ENCODE data around the gene CCDC24. TPM values are rescaled to one million over a fixed set of nuclear protein-coding genes. Genes with fewer than 3 reads are reported as not detected.

The CCDC24 gene
- total RNA-seq, 1 donor from 2014 or later, result 14.9 TPM

DNA sequence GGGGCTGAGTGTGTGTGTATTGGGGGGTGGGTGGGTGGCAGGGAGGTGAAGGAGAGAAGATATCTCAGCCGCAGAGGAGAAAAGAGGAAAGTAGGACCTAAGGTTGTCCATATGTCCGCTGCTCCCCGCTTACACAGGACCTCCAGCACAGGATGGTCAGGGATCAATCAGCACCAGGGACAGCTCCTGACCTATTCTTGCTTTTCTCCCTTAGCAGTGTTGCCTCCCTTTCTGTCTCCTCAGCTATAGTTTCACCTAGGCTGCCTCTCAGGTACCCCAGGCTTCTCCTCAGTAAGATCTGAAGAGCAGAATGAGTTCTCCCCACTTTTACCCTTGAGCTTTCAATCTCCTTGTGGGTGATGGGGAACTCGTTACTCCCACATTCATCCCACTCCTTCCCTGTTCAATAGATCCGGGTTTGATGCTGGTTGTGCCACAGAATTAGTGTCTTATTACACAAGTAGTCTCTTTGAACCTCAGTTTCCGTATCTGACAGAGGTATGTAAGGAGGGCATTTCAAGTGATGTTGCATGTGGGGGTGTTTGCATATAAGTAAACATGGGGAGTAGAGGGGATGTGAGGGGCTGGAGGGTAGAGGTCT is 23.0 kb upstream of the CCDC24 start:
- Mint-ChIP-seq H3K9me3 (no peaks in the 10 kb centered on the region), H3K4me1 (ENCODE audit: unreplicated experiment) (peaks cover 14% of the 10 kb centered on the region)
- no peak for DNase-seq (ENCODE audit: extremely low spot score, unreplicated experiment)

DNA sequence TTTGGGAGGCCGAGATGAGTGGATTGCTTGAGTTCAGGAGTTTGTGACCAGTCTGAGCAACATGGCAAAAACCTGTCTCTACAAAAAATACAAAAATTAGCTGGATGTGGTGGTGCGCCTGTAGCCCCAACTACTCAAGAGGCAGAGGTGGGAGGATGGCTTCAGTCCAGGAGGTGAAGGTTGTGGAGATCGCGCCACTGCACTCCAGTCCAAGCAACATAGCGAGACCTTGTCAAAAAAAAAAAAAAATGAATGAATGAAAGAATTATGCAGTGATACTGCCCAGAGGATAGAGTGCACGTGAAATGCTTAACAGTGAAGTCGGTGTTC is 22.0 kb upstream of the CCDC24 start:
- H3K36me3 Mint-ChIP-seq, result peaks cover 3% of the 10 kb centered on the region
- TF ChIP-seq CTCF (conservative IDR thresholded peaks at IDR 0.05), result no peak
- peaks cover 22% of the 10 kb centered on the region for H3K4me1 Mint-ChIP-seq (ENCODE audit: unreplicated experiment)
- DNase-seq (ENCODE audit: extremely low spot score, unreplicated experiment), result no peak
- H3K4me3 Mint-ChIP-seq, result peak overlapping the region; percentile 96
- H3K27ac Mint-ChIP-seq, result peak overlapping the region; percentile 85
- no peaks in the 10 kb centered on the region for H3K27me3 Mint-ChIP-seq
- no peaks in the 10 kb centered on the region for H3K9me3 Mint-ChIP-seq

More for the DNA sequence above, 23.0 kb upstream of the CCDC24 start:
- H3K36me3 Mint-ChIP-seq, result peaks cover 3% of the 10 kb centered on the region
- H3K27me3 Mint-ChIP-seq, result no peaks in the 10 kb centered on the region
- H3K27ac Mint-ChIP-seq, result no peak overlapping the region
- H3K4me3 Mint-ChIP-seq, result peak overlapping the region; percentile 46
- no peak for TF ChIP-seq CTCF (conservative IDR thresholded peaks at IDR 0.05)

GRCh38 chr1:43969746-43970466 is 21.5 kb upstream of the CCDC24 start, which contains the start of gene DPH2:
Gene DPH2, plus strand, starts transcription at chr1:43970010. Its CDS starts 166 bp downstream, at chr1:43970176.
- peak; percentile 13 for TF ChIP-seq CTCF (conservative IDR thresholded peaks at IDR 0.05)
- H3K27ac Mint-ChIP-seq, result peak within 1 kb of the TSS; percentile 85
- H3K4me3 Mint-ChIP-seq, result peak within 1 kb of the TSS; percentile 96
- H3K36me3 Mint-ChIP-seq, result peaks cover 3% of the 10 kb centered on the region
- DNase-seq (ENCODE audit: extremely low spot score, unreplicated experiment), result peak; percentile 93
- no peaks in the 10 kb centered on the region for H3K27me3 Mint-ChIP-seq
- H3K4me1 Mint-ChIP-seq (ENCODE audit: unreplicated experiment), result peaks cover 23% of the 10 kb centered on the region
- no peaks in the 10 kb centered on the region for H3K9me3 Mint-ChIP-seq

DNA sequence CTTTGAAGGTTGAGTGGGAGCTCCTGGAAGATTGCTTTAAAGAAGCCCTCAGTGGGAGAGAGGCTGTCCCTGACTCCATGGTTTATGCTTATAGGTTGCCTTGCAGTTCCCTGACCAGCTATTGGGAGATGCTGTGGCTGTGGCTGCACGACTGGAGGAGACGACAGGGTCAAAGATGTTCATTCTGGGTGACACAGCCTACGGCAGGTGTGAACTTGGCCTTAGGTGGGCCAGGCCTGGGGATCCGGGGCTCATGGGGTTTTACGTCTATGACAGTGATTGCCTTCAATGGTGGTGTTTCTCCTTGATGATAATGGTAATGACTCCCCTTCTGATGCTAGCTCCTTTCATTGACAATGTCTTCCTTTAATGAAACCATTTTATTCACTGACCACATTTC is 20.9 kb upstream of the CCDC24 start:
- peak overlapping the region; percentile 96 for H3K4me3 Mint-ChIP-seq
- H3K9me3 Mint-ChIP-seq, result no peaks in the 10 kb centered on the region
- peaks cover 3% of the 10 kb centered on the region for H3K36me3 Mint-ChIP-seq
- H3K27ac Mint-ChIP-seq, result no peak overlapping the region
- peaks cover 23% of the 10 kb centered on the region for H3K4me1 Mint-ChIP-seq (ENCODE audit: unreplicated experiment)
- no peak for DNase-seq (ENCODE audit: extremely low spot score, unreplicated experiment)
- H3K27me3 Mint-ChIP-seq, result no peaks in the 10 kb centered on the region
- no peak for TF ChIP-seq CTCF (conservative IDR thresholded peaks at IDR 0.05)

DNA sequence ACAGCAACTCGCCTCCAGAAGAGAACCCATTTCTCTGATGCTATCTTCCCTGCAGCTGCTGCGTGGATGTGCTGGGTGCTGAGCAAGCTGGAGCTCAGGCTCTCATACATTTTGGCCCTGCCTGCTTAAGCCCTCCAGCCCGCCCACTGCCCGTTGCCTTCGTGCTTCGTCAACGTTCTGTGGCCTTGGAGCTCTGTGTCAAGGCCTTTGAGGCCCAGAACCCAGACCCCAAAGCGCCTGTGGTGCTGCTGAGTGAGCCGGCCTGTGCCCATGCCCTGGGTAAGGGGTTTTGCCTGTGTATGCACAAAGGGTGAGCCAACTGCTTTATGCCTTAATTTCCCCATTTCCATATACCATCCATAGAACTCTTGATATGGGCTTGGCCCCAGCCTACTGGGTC is 20.5 kb upstream of the CCDC24 start:
- H3K4me1 Mint-ChIP-seq (ENCODE audit: unreplicated experiment), result peaks cover 24% of the 10 kb centered on the region
- no peaks in the 10 kb centered on the region for H3K9me3 Mint-ChIP-seq
- no peak overlapping the region for H3K27ac Mint-ChIP-seq
- DNase-seq (ENCODE audit: extremely low spot score, unreplicated experiment), result no peak
- no peaks in the 10 kb centered on the region for H3K27me3 Mint-ChIP-seq
- TF ChIP-seq CTCF (conservative IDR thresholded peaks at IDR 0.05), result no peak
- peak overlapping the region; percentile 96 for H3K4me3 Mint-ChIP-seq
- peaks cover 3% of the 10 kb centered on the region for H3K36me3 Mint-ChIP-seq
